Erythroblast (primary cell): ENCODE data around the gene PLAC9.

Experiments
- GATA1 ChIP-seq: IDR thresholded peaks from 2 replicates; pipeline ENCODE4 v1.6.1; 2011; ENCODE audit warnings: low read depth, mild to moderate bottlenecking, control low read depth, low read length, moderate library complexity
- POLR2A ChIP-seq: IDR thresholded peaks from 2 replicates; pipeline ENCODE4 v1.6.1; 2011; ENCODE audit warnings: mild to moderate bottlenecking, low read length

GRCh38 chr10:80132299-80133139 lies at the start of gene PLAC9:
- TF ChIP-seq POLR2A, result no peak
- TF ChIP-seq GATA1, result no peak
